ENCODE data around the gene CNTN1.

Gene CNTN1

GRCh38 chr12:40874868-40875267, 182.6 kb downstream of the CNTN1 start:
- no peak overlapping the region for H3K4me3 ChIP-seq (ENCODE audit: low read length)
- no peak for TF ChIP-seq CTCF (conservative IDR thresholded peaks at IDR 0.05; ENCODE audit: low read depth, low read length)
- no peak for DNase-seq (ENCODE audit: low read depth)

DNA sequence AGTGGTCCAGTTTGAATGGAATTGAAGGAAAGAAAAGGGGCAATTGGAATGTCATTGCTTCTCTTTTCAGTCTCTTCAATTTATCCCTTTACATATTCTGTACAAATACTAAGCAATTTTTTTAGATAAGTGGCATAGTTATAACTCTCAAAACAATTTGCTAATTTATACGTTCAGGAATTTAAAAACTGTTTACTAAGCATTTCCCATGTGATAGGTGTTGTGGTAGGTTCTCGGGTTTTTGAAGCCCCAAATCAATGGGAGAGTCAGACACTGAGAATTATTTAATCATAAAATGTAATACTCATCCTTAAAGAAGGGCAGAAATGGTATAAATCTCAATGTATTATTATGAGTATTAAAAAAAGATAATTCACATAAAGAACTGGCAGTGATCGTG, 197.1 kb downstream of the CNTN1 start:
- no peak for TF ChIP-seq CTCF (conservative IDR thresholded peaks at IDR 0.05; ENCODE audit: low read depth, low read length)
- no peak for DNase-seq (ENCODE audit: low read depth)

DNA sequence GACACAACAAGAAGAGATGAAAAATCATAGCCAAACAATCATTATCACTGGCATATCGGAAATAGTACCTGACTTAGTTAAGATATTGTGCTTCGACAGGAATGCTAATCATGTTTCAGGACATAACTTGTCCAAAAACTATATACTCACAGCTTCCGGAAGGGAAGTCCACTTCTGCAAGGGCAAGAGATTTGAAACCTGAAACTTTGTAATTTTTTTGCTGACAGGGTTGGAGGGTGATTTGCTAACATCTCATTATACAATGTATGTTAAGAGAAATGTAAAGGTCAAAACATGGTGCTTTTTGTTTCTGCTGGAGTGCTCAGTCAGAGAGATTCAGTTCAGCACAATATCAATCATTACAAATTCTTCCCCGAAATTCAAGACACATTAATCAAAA, 200.3 kb downstream of the CNTN1 start:
- DNase-seq (ENCODE audit: low read depth) = no peak
- no peak for TF ChIP-seq CTCF (conservative IDR thresholded peaks at IDR 0.05; ENCODE audit: low read depth, low read length)
- no peak overlapping the region for H3K4me3 ChIP-seq (ENCODE audit: low read length)

More for the DNA sequence above, 197.1 kb downstream of the CNTN1 start:
- H3K4me3 ChIP-seq (ENCODE audit: low read length) = no peak overlapping the region

DNA sequence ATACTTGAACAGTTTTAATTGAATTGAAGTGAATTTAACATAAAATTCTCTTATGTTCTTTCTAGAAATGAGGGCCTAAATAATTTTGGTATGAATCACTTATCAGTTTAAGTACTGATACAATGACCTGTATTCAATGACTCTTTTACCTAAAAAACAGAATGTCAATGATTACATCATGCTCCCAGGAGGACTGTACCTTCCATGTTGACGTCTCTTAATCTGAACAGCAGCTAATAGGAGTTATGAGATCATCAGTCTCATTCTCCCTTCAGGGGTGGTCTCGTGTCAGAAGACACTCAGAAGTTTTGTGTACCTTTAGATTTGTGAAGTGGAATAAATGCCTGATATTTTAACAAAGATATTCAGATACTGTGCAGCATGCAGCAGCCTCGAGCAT, 206.3 kb downstream of the CNTN1 start:
- no peak for TF ChIP-seq CTCF (conservative IDR thresholded peaks at IDR 0.05; ENCODE audit: low read depth, low read length)
- no peak for DNase-seq (ENCODE audit: low read depth)
- H3K4me3 ChIP-seq (ENCODE audit: low read length) = no peak overlapping the region

GRCh38 chr12:40903040-40903439, 210.8 kb downstream of the CNTN1 start:
- TF ChIP-seq CTCF (conservative IDR thresholded peaks at IDR 0.05; ENCODE audit: low read depth, low read length) = no peak

DNA sequence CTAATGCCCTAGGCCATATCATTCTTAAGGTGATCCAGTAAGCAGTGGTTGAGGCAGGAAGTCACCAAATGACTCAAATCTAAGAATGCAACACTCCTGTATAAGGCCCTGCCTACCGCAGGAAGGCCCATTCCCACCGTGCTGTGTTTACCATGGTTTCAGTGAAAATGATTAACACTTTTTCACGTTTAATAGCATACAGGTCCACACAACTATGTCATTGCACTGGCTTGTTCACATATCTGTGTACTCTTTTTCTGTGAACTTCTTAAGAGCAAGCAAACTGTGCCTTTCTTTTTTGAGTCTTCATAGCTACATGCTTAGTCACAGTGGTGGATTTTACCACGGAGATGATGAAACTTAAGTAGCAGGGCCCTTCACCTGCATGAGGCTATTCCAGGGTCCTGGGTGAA, 214.9 kb downstream of the CNTN1 start:
- TF ChIP-seq CTCF (conservative IDR thresholded peaks at IDR 0.05; ENCODE audit: low read depth, low read length) = no peak
- peak; percentile 35 for DNase-seq (ENCODE audit: low read depth)

More at GRCh38 chr12:40903040-40903439, 210.8 kb downstream of the CNTN1 start:
- H3K4me3 ChIP-seq (ENCODE audit: low read length) = no peak overlapping the region
- DNase-seq (ENCODE audit: low read depth) = no peak

GRCh38 chr12:40911676-40912075, 219.4 kb downstream of the CNTN1 start:
- TF ChIP-seq CTCF (conservative IDR thresholded peaks at IDR 0.05; ENCODE audit: low read depth, low read length) = no peak
- no peak for DNase-seq (ENCODE audit: low read depth)
- no peak overlapping the region for H3K4me3 ChIP-seq (ENCODE audit: low read length)

More for the DNA sequence above, 214.9 kb downstream of the CNTN1 start:
- no peak overlapping the region for H3K4me3 ChIP-seq (ENCODE audit: low read length)

Data from retinal pigment epithelial cell (primary cell).